ENCODE data around the gene TSPAN14.

- no peak for TF ChIP-seq POLR2A (IDR thresholded peaks at IDR 0.05)
- peak; percentile 20 to 59 (median 52) for TF ChIP-seq CTCF (IDR thresholded peaks at IDR 0.05)
- TF ChIP-seq POLR2AphosphoS5 (IDR thresholded peaks at IDR 0.05), result peak in 2 of 3 donors; percentile 36 to 42
Measured at GRCh38 chr10:80535671-80536360, 81.7 kb downstream of the TSPAN14 start.
